Activated B cell treated with CpG ODN at 0.5 μM for 24 hours (primary cell): Measurements from ENCODE around the gene MDP1. TPM values are rescaled to one million over a fixed set of nuclear protein-coding genes. Genes with fewer than 3 reads are reported as not detected.

Experiments used
- ATAC-seq: fragments of 200-7000 bp; cut with Tn5 transposase; one replicate; pipeline ENCODE4 v1.10.0; 2021; ENCODE audit warnings: low read depth, mild to moderate bottlenecking, moderate library complexity
- CTCF ChIA-PET: fragments of 350-600 bp; sonication (Branson Sonifier 250); formaldehyde crosslinking; loops from one replicate; lab custom pipeline; 2021; ENCODE audit warnings: antibody characterized with exemption; lab: Charles Lee
- POLR2A ChIA-PET: fragments of 350-600 bp; sonication (Branson Sonifier 250); formaldehyde crosslinking; loops from one replicate; lab custom pipeline; 2021; ENCODE audit warnings: antibody characterized with exemption; lab: Charles Lee
- DNase-seq: peaks from one replicate; pipeline ENCODE4 v3.0.0; 2022
- H3K27ac Mint-ChIP-seq: one replicate; pipeline ENCODE4 v1.8.0; 2020; ENCODE audit warnings: mixed read lengths
- H3K27me3 Mint-ChIP-seq: one replicate; pipeline ENCODE4 v1.8.0; 2021; ENCODE audit warnings: mixed read lengths
- H3K36me3 Mint-ChIP-seq: one replicate; pipeline ENCODE4 v1.8.0; 2021; ENCODE audit warnings: low read depth, mixed read lengths
- H3K4me1 Mint-ChIP-seq: one replicate; pipeline ENCODE4 v1.8.0; 2021; ENCODE audit warnings: mixed read lengths
- H3K4me3 Mint-ChIP-seq: one replicate; pipeline ENCODE4 v1.8.0; 2020; ENCODE audit warnings: mild to moderate bottlenecking, mixed read lengths
- H3K9me3 Mint-ChIP-seq: one replicate; pipeline ENCODE4 v1.8.0; 2020; ENCODE audit warnings: mixed read lengths
- CTCF ChIP-seq: fragments of 200-600 bp; IDR thresholded peaks from one replicate; pipeline ENCODE4 v1.8.0; 2022; ENCODE audit warnings: antibody characterized with exemption, mild to moderate bottlenecking
- intact Hi-C: fragments of 100-400 bp; cut with micrococcal nuclease; formaldehyde crosslinking; loops from one replicate; pipeline ENCODE4 v1.15.1; 2024
- total RNA-seq: library from RNA; stranded (reverse); gene quantifications from 2 replicates; pipeline ENCODE4 v1.2.3, GENCODE V29; 2022

Gene MDP1
- total RNA-seq, 1 donor from 2014 or later: 16.3 TPM

GRCh38 chr14:24165785-24166184, 50.1 kb downstream of the MDP1 start:
- Mint-ChIP-seq H3K27ac (no peak overlapping the region), H3K27me3 (no peaks in the 10 kb centered on the region), H3K36me3 (peaks cover 80% of the 10 kb centered on the region), H3K4me3 (no peak overlapping the region), H3K4me1 (peaks cover 45% of the 10 kb centered on the region), H3K9me3 (no peaks in the 10 kb centered on the region)
- ATAC-seq (no peak), DNase-seq (no peak)
- intact Hi-C loops: no loop called here
- ChIA-PET POLR2A (interaction anchor here (0.7 to 2.0 kb wide), 4 partner anchors 19 to 114 kb away, joined by 3 to 4 read pairs (median 3); partner anchors contain the start of genes EMC9, PSME2, RNF31 and TM9SF1), CTCF (no interaction called here)
- no peak for TF ChIP-seq CTCF

GRCh38 chr14:24164518-24164991, 51.3 kb downstream of the MDP1 start:
- Mint-ChIP-seq H3K36me3 (peaks cover 84% of the 10 kb centered on the region), H3K27ac (no peak overlapping the region), H3K4me1 (peaks cover 48% of the 10 kb centered on the region), H3K27me3 (no peaks in the 10 kb centered on the region), H3K4me3 (no peak overlapping the region), H3K9me3 (no peaks in the 10 kb centered on the region)
- CTCF ChIA-PET: no interaction called here
- POLR2A ChIA-PET: interaction anchor here (1.2 to 2.0 kb wide), 3 partner anchors 23 to 50 kb away, joined by 3 to 4 read pairs (median 4); partner anchors contain the start of genes DCAF11, EMC9, NRL and TM9SF1
- ATAC-seq: no peak
- TF ChIP-seq CTCF: no peak
- intact Hi-C loops: no loop called here
- DNase-seq: no peak

Other genes starting within 250 kb of the MDP1 start
- 12.7 and 17.9 TPM in 2 replicates for gene DHRS4L2, start 227.1 kb downstream of the MDP1 start, total RNA-seq
- 3.5 and 3.9 TPM in 2 replicates for gene CARMIL3, start 164.1 kb downstream of the MDP1 start, total RNA-seq
- 0.09 TPM in 1 of 2 replicates, not detected in the other for gene CPNE6, start 144.5 kb downstream of the MDP1 start, total RNA-seq
- gene PCK2, start 121.8 kb downstream of the MDP1 start, total RNA-seq: 82.1 and 102 TPM in 2 replicates
- gene DCAF11, start 101.3 kb downstream of the MDP1 start, total RNA-seq: 84.3 and 86.5 TPM in 2 replicates
- 5.4 and 5.5 TPM in 2 replicates for gene NRL, start 101.1 kb downstream of the MDP1 start, total RNA-seq
- 2.3 and 2.4 TPM in 2 replicates for gene FITM1, start 85.4 kb downstream of the MDP1 start, total RNA-seq
- 406 and 449 TPM in 2 replicates for gene PSME1, start 79.9 kb downstream of the MDP1 start, total RNA-seq
- 22.5 and 22.6 TPM in 2 replicates for gene EMC9, start 74.5 kb downstream of the MDP1 start, total RNA-seq
- gene PSME2, start 69.5 kb downstream of the MDP1 start, total RNA-seq: 285 and 312 TPM in 2 replicates
- 87.4 and 99.8 TPM in 2 replicates for gene RNF31, start 68.6 kb downstream of the MDP1 start, total RNA-seq
- 221 and 229 TPM in 2 replicates for gene IRF9, start 54.8 kb downstream of the MDP1 start, total RNA-seq
- 27.0 and 35.3 TPM in 2 replicates for gene REC8, start 44.0 kb downstream of the MDP1 start, total RNA-seq
- 76.4 and 80.3 TPM in 2 replicates for gene IPO4, start 27.2 kb downstream of the MDP1 start, total RNA-seq
- 24.5 and 26.3 TPM in 2 replicates for gene TM9SF1, start 20.6 kb downstream of the MDP1 start, total RNA-seq
- gene TSSK4, start 10.4 kb downstream of the MDP1 start, total RNA-seq: 0.66 and 0.98 TPM in 2 replicates
- 88.5 and 117 TPM in 2 replicates for gene CHMP4A, start 2.6 kb downstream of the MDP1 start, total RNA-seq
- gene NEDD8, start 16.3 kb upstream of the MDP1 start, total RNA-seq: 129 and 149 TPM in 2 replicates
- 43.8 and 50.2 TPM in 2 replicates for gene GMPR2, start 16.9 kb upstream of the MDP1 start, total RNA-seq
- gene TINF2, start 26.6 kb upstream of the MDP1 start, total RNA-seq: 197 and 205 TPM in 2 replicates
- 6.4 and 6.5 TPM in 2 replicates for gene TGM1, start 47.1 kb upstream of the MDP1 start, total RNA-seq
- 53.6 and 70.5 TPM in 2 replicates for gene RABGGTA, start 55.5 kb upstream of the MDP1 start, total RNA-seq
- gene DHRS1, start 83.7 kb upstream of the MDP1 start, total RNA-seq: 32.5 and 33.9 TPM in 2 replicates
- 30.5 and 36.4 TPM in 2 replicates for gene NOP9, start 83.8 kb upstream of the MDP1 start, total RNA-seq
- gene CIDEB, start 91.9 kb upstream of the MDP1 start, total RNA-seq: 9.2 and 9.4 TPM in 2 replicates
- gene LTB4R2, start 94.1 kb upstream of the MDP1 start, total RNA-seq: 7.7 and 9.1 TPM in 2 replicates
- gene LTB4R, start 95.4 kb upstream of the MDP1 start, total RNA-seq: 8.2 and 8.6 TPM in 2 replicates
- gene ADCY4, start 119.0 kb upstream of the MDP1 start, total RNA-seq: 2.3 and 2.4 TPM in 2 replicates
- gene RIPK3, start 123.9 kb upstream of the MDP1 start, total RNA-seq: 38.9 and 39.2 TPM in 2 replicates
- 9.4 and 11.2 TPM in 2 replicates for gene NFATC4, start 152.1 kb upstream of the MDP1 start, total RNA-seq
- 0.02 and 0.04 TPM in 2 replicates for gene NYNRIN, start 182.9 kb upstream of the MDP1 start, total RNA-seq
- 56.0 and 61.1 TPM in 2 replicates for gene CBLN3, start 213.6 kb upstream of the MDP1 start, total RNA-seq
- 121 and 130 TPM in 2 replicates for gene KHNYN, start 213.9 kb upstream of the MDP1 start, total RNA-seq
- gene SDR39U1, start 226.7 kb upstream of the MDP1 start, total RNA-seq: 70.6 and 80.0 TPM in 2 replicates